Measurements from ENCODE around the gene SPTA1.

DNA sequence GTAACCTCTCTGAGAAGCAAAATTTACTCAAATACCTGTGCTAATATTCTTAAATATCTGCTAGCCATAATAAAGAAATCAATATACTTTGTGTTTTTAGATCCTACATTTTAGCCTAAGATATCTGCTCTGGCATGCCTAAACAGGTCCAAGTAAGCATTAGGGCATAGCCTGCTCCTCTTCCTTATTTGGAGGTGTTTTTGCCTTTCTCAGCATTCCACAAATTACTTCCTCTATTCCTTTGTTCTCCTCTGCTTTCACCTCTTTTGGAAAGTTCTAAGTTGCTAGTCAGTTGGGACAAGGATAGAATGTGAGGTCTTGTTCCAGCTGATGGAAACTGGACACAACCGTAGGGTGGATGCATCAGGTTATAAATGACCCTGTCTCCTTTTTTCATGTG, 99.6 kb downstream of the SPTA1 start:
- TF ChIP-seq, protein P1, sequence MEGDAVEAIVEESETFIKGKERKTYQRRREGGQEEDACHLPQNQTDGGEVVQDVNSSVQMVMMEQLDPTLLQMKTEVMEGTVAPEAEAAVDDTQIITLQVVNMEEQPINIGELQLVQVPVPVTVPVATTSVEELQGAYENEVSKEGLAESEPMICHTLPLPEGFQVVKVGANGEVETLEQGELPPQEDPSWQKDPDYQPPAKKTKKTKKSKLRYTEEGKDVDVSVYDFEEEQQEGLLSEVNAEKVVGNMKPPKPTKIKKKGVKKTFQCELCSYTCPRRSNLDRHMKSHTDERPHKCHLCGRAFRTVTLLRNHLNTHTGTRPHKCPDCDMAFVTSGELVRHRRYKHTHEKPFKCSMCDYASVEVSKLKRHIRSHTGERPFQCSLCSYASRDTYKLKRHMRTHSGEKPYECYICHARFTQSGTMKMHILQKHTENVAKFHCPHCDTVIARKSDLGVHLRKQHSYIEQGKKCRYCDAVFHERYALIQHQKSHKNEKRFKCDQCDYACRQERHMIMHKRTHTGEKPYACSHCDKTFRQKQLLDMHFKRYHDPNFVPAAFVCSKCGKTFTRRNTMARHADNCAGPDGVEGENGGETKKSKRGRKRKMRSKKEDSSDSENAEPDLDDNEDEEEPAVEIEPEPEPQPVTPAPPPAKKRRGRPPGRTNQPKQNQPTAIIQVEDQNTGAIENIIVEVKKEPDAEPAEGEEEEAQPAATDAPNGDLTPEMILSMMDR (IDR thresholded peaks at IDR 0.05), result no peak
- TF ChIP-seq POLR2A (IDR thresholded peaks at IDR 0.05) (no peak), POLR2AphosphoS5 (IDR thresholded peaks at IDR 0.05) (no peak), EP300 (IDR thresholded peaks at IDR 0.05) (no peak)
